DMS114 treated with DMSO at 0.1 percent for 48 hours (cell line): ENCODE data around the gene SMIM31.

ENCODE experiments used
- DNase-seq: peaks from one replicate; lab custom pipeline; 2025; ENCODE audit not compliant: unreplicated experiment; lab: John Stamatoyannopoulos, UW

SMIM31 gene

DNA sequence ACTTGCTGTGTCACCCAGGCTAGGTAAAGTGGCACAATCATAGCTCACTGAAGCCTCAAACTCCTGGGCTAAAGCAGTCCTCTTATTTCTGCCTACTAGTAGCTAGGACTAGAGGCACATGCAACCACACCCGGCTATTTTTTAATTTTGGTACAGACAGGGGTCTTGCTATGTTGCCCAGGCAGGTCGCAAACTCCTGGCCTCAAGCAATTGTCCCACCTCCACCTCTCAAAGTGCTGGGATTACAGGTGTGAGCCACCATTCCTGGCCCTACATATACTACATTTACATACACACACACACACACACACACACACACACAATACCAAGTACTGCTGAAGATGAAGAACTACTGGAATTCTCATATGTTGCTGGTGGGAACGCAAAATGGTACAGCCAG lies 26.9 kb downstream of the SMIM31 start:
- DNase-seq, result no peak

DNA sequence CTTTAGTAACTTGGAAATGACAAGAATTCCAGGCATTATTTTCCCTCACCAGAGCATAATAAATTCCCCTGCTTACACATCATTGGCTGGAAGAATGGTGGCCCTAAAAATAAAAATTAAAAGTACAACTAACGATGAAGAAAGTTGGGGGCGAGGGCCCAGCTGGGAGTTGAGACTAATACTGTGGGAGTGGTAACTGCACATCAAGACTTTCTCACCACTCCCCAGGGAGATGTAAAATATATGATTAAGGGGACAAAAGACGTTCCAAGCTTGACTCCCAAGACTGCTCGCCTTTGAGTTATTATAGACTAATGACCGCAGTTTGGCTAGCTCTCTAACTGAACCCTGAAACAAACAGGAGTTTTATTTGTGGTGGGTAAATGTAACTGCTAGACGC lies 30.0 kb downstream of the SMIM31 start:
- DNase-seq, result no peak

DNA sequence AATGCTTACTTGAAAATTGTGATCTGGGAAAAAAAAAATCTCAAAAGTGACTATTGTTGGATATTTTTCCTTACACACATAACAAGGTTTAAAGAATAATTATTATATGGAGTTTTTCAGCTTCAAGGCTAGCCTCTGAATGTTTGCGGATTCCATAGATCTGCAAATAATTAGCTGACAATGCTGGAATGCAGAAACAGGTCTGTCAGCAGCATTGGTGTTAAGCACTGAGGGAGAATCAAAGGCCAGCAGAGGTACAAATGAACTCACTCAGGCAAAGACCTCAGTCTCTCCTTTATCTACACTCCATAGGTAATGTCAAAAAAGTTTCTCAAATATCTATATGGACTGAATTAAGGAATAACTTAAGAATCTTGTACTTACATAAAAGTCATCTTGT lies 35.1 kb downstream of the SMIM31 start:
- no peak for DNase-seq

DNA sequence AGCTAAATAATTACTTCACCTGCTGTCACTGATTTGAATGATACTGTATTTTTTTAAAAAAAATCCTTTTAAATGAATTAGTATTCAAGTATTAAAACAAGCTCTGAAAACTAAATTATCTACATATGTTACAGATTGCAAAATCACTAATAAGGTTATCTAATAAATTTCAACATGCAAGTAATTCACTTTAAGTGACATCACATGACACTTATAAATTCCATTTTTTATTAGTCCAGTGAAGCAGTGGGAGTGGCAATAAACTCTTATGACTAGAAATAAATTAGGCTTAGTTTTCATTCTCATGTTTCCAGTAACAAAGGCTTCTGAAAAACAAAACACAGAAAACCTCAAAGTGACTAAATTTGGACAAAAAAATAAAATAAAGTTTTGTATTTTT lies 36.3 kb downstream of the SMIM31 start:
- DNase-seq, result no peak

DNA sequence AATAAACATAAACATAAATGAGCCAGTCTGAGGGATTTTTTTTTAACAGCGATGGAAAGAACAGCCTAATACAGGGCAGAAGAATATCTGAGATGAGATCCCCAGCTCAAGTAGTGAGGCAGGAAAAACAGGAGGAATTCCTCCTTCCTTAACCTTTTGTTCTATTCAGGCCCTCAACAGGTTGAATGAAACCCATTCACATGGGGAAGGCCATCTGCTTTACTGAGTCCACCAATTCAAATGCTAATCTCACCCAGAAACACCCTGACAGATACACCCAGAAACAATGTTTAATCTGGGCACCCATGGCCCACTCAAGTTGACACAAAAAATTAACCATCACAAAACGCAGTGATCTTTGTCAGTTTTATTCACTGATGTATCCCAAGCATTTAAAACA lies 45.5 kb downstream of the SMIM31 start:
- no peak for DNase-seq

DNA sequence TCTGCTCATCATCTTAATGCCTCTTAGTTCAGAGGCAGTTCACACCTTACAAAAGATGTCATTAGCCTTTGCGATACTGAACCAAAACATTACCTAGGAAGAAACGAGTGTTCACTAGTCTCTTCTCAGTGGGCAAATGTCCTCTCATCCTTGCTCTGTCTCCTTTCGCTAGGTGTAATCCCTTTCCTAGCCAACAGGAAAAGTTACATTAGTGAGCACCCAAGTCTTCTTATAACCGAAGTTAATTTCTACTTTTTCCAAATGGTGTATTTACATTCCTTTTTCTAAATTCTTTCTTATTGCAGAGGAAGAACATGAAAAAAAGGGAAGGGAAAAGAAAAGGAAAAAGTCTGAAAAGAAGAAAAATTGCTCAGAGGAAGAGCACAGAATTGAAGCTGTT lies 46.9 kb downstream of the SMIM31 start:
- no peak for DNase-seq

DNA sequence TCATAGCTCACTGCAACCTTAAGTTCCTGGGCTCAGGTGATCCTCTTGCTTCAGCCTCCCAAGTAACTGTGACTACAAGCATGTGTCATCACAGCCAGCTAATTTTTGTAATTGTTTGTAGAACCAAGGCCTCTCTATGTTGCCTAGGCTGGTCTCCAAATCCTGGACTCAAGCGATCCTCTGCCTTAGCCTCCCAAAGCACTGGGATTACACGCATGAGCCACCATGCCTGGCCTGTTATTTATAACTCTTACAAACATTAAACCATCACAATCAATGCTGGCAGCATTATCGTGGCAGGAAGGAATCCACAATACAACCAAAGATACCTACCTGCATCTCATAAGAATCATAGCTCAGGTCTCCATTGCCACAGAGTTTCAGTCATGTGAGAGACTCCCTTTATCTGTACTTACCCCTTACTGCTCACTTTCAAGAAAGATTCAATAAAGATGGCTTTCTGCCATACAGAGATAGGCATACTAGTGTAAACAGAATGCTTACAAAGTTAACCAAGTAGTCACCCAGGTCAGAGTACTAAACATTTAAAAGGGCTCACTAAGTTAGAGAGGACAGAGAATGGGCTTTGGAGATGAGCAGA lies 48.5 kb downstream of the SMIM31 start:
- no peak for DNase-seq

DNA sequence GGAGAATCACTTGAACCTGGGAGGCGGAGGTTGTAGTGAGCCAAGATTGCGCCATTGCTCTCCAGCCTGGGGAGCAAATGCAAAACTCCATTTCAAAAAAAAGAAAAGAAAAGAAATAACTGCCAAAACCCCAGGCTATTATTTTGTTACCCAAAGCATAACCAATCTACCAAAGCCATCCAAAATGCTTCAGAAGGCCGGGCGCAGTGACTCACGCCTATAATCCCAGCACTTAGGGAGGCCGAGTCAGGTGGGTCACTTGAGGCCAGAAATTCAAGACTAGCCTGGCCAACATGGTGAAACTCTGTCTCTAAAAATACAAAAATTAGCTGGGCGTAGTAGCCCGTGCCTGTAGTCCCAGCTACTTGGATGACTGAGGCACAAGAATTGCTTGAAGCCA lies 49.8 kb downstream of the SMIM31 start:
- DNase-seq, result no peak

DNA sequence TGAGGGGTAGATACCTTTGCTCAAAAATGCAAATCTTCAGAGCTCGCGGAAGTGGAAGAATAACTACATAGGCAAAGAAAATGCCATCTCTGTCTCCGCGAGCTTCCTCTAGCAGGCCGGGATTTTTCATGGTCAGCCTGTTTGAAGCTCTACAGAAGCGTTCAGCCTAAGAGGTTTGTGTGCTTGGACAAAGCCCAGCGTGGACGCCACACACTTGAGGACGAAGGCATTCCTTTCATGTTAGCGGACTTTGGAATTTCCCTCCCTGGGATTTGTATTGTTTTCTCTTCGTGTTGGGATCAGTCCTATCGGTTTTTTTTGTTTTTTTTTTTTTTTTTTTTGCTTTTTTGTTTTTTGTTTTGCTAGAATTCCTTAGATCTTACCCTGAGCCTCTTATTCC lies 53.7 kb downstream of the SMIM31 start:
- no peak for DNase-seq

DNA sequence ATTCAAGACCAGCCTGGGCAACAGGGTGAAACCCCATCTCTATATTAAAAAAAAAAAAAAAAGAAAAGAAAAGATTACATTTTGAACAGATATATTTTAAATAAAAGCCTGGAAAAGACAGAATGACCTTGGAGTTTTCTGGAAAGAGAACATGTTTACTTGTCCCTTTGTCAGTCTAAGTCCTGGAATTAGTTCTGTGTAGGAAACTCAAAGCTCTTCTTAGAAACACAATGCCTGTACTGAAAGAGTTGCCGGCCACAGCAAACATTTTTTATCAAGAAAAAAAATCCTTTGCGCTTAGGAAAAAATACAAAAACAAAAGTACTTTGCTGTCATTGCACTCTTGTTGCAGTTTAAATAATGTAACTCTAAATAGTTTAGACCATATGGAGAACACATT lies 59.6 kb downstream of the SMIM31 start:
- DNase-seq, result no peak

DNA sequence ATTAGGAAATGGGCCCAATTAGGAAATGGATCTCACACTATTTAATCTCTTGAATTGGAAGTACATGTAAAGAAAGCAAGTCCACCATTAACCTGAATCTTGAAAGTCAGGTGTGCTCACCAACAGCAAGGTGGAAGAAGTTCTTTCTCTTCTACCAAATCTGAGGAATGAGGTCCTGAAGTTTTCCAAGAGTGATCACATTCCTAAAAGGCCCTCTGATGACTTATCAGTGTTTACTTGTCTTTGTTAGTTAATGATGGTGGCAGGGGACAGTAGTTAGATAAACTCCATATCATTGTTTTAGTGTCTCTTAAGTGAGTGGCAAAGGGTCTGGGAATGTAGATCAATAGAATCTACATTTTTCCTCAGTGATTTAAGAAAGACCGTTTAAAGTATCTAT lies 61.8 kb downstream of the SMIM31 start:
- no peak for DNase-seq

DNA sequence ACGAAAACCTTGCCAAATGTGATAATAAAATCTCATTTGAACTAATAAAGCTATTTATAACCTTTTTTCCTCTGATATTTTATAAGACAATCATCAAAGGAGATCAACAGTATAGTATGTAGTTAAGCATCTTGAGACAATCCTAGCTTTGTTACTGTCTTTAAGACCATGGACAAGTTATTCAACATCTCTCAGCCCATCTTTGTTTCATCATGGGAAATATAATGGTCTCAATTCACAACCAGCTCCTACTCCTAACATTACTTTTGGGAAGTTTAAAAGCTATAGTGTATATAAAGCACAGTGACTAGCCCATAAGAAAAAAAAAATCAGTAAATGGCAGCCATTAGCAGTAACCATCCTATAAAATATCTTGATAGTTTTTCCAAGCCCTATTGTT lies 65.4 kb downstream of the SMIM31 start:
- no peak for DNase-seq

DNA sequence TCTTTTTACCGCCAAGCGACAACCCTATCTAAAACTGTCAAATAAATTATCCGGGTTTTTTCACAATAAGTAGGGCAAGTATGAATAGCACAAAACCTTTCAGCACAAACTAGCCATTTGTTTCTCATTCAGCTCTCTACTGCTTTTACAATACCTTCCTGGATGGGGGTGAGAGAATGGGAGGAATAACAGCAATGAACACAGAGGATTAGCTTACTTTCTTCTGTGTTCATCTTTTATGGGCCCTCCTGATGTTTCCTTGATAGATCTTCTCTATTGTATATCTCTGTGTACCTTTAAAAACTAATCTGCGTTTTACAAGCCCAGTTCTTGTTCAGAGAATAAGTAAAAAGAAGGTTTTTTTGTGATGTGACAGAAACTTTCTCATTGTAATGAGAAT lies 67.8 kb downstream of the SMIM31 start:
- no peak for DNase-seq

DNA sequence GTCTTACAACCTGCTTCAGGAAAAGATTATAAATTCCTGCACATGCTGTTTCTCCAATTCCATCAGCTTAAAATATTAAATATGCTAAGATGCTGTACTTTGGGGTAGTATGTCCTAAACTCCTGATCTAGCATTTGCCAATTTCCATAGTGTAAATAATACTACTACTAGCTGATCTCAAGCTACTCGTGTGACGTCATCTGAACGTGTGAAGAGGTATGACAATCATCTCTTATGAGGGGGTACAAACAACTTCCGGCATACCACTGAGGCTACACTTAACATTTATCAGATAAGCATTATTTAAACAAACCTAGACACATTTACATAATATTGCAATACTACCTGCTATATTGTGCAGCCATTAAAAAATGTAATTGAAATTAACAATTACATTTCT lies 70.7 kb downstream of the SMIM31 start:
- DNase-seq, result no peak

DNA sequence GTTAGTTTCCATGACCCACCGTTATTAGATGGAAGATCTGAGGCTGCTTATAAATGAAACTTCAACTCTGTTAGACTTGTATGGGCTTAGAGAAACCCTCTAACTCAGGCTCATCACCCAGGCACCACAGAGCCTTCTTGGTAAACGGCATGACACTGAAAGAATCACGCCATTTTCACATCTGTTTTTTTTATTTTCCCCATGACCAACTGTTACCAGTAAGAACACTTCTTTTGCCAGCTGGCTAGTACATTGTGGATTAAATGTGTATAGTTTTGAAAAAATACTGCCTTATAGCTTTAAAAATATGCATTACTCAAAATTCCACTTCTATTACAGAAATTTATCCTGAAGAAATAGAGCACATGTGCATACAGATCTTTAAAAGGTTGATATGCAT lies 75.0 kb downstream of the SMIM31 start:
- DNase-seq, result no peak

DNA sequence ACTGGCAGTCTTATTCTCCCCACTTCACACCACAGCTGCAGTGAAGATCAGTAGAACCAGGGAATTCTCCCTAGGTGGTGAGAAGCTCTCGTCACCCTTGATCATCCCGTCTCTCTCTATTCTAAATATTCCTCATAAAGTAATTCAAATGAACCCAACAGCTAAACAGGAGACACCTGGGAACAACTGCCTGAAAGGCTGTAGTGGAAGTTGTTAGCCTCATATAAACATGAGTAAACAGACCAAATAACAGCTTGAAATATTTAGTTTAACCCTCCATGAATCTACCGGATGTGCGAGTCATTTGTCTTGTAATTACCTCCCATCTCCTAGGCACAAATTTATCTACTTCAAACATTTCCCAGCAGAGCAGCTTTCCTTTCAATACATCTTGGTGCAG lies 92.6 kb downstream of the SMIM31 start:
- no peak for DNase-seq

DNA sequence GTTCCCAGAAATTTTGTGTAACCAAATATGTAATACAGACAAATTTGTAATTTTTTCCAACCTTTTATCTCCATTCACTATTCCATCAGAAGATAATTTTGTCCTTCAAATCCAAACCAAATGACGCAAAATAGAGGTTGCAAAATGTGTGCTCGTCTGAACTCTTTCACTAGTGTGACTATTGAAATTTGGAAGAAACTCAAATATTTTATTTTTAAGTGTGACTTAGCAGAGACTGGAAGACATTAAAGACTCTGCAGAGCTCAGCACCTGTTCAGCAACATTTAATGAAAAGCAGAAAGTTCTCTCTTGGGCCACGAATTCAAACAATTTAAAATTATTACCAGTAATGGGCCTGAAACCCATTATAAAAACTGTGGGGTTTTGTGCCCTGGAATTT lies 93.1 kb downstream of the SMIM31 start:
- no peak for DNase-seq

DNA sequence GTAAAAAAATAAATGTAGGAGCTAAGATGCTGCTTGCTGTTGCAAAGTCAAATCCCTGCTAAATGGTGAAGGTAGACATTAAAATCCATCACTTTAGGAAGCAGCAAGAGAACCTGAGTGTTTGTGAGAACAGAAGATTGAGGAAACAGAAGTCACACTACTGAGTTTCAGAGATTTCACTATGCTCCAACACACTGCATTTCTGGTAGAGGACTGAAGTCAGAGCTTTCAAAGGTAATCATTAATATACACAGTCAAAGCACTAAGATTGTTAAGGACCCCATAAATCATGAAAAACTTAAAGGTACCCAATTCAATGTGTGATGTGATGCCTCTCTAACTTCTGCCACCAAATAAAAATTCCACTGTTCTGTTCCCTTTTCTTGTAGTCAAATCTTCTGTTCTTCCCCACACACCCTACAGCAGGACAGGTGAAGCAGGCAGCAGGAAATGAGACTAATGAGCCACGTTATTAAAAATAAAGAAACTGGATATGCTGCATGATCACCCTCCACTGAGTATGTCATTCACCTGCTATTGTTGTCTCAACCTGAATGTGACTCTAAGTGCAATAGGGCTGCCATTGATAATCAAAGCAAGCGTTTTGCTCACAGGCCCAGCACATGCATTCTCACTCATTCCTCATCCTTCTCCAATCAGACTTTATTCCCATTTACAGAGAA lies 94.2 kb downstream of the SMIM31 start:
- DNase-seq, result no peak
